ENCODE results near the gene DNAH10. TPM values are rescaled to one million over a fixed set of nuclear protein-coding genes. Genes with fewer than 3 reads are reported as not detected.
"Not testable (repeated sequence)": the region's sequence is repeated elsewhere in the genome, so short reads cannot be mapped to it uniquely, and the experiment has no call there.

The DNAH10 gene
- total RNA-seq, 1 donor, result 0.43 TPM

GRCh38 chr12:123943816-123944215 is 181.7 kb downstream of the DNAH10 start:
- no peak for TF ChIP-seq CTCF (IDR thresholded peaks at IDR 0.05; ENCODE audit: insufficient read depth, low read depth, low read length)
- DNase-seq (ENCODE audit: low read depth), result no peak
- H3K4me3 ChIP-seq (ENCODE audit: low read depth, low read length), result no peak overlapping the region

- DNase-seq (ENCODE audit: low read depth), result no peak
- no peak for TF ChIP-seq CTCF (IDR thresholded peaks at IDR 0.05; ENCODE audit: insufficient read depth, low read depth, low read length)
- no peak overlapping the region for H3K4me3 ChIP-seq (ENCODE audit: low read depth, low read length)
Measured at GRCh38 chr12:123944696-123945095, 182.6 kb downstream of the DNAH10 start.

- no peak overlapping the region for H3K4me3 ChIP-seq (ENCODE audit: low read depth, low read length)
- TF ChIP-seq CTCF (IDR thresholded peaks at IDR 0.05; ENCODE audit: insufficient read depth, low read depth, low read length), result no peak
- DNase-seq (ENCODE audit: low read depth), result no peak
Measured at GRCh38 chr12:123945287-123946151, 183.4 kb downstream of the DNAH10 start.

- no peak for TF ChIP-seq CTCF (IDR thresholded peaks at IDR 0.05; ENCODE audit: insufficient read depth, low read depth, low read length)
- no peak overlapping the region for H3K4me3 ChIP-seq (ENCODE audit: low read depth, low read length)
- DNase-seq (ENCODE audit: low read depth), result no peak
Measured at GRCh38 chr12:123946152-123946515, 184.0 kb downstream of the DNAH10 start.

GRCh38 chr12:123946516-123947505 is 184.7 kb downstream of the DNAH10 start:
- DNase-seq (ENCODE audit: low read depth); H3K4me3 ChIP-seq (ENCODE audit: low read depth, low read length): not testable (repeated sequence)

GRCh38 chr12:123947531-123947930 is 185.4 kb downstream of the DNAH10 start:
- not testable (repeated sequence) for H3K4me3 ChIP-seq (ENCODE audit: low read depth, low read length); DNase-seq (ENCODE audit: low read depth)

GRCh38 chr12:123948401-123948795 is 186.3 kb downstream of the DNAH10 start:
- TF ChIP-seq CTCF (IDR thresholded peaks at IDR 0.05; ENCODE audit: insufficient read depth, low read depth, low read length), result no peak
- no peak for DNase-seq (ENCODE audit: low read depth)
- no peak overlapping the region for H3K4me3 ChIP-seq (ENCODE audit: low read depth, low read length)
